ENCODE measurements around the gene NLRP6. TPM values are rescaled to one million over a fixed set of nuclear protein-coding genes. Genes with fewer than 3 reads are reported as not detected.

NLRP6 gene
- polyA plus RNA-seq, 3 donors: 0.10 to 0.51 (median 0.24) TPM

GRCh38 chr11:285021-285893, 7.0 kb downstream of the NLRP6 start:
- Histone ChIP-seq H3K27ac (ENCODE audit: low read depth in 1 of 2, low read length in 2 of 2) (no peak overlapping the region), H3K79me2 (ENCODE audit: insufficient read depth, low read length) (no peaks in the 10 kb centered on the region), H3K4me3 (replicated peaks in 1 of 3; ENCODE audit: low read depth in 2 of 3, low read length in 3 of 3) (no peak overlapping the region), H3K36me3 (replicated peaks in 1 of 2; ENCODE audit: control insufficient read depth in 1 of 2, insufficient read depth in 2 of 2, low read length in 2 of 2) (no peaks in the 10 kb centered on the region), H3K27me3 (ENCODE audit: control insufficient read depth in 2 of 2, insufficient read depth in 2 of 2, low read length in 2 of 2) (peaks cover 24 to 51% of the 10 kb centered on the region in 2 donors), H2AFZ (ENCODE audit: insufficient read depth, low read depth, low read length, poor library complexity, severe bottlenecking) (no peak overlapping the region), H4K20me1 (ENCODE audit: insufficient read depth, low read length) (peaks cover 5% of the 10 kb centered on the region), H3K4me1 (ENCODE audit: control insufficient read depth in 1 of 2, insufficient read depth in 2 of 2, low read length in 2 of 2) (peaks cover 27 to 37% of the 10 kb centered on the region in 2 donors), H3K9me3 (replicated peaks in 1 of 2; ENCODE audit: control insufficient read depth in 1 of 2, insufficient read depth in 1 of 2, low read length in 2 of 2) (peaks cover 0 to 13% of the 10 kb centered on the region in 2 donors), H3K9ac (ENCODE audit: insufficient read depth, low read length, poor library complexity, severe bottlenecking) (no peak overlapping the region), H3K4me2 (replicated peaks; ENCODE audit: extremely low read depth, low read length, poor library complexity, severe bottlenecking) (no peak overlapping the region)
- TF ChIP-seq CTCF (IDR thresholded peaks at IDR 0.05): no peak
- Mint-ChIP-seq H3K9me3 (peaks cover 0 to 27% (median 10%) of the 10 kb centered on the region in 7 donors), H3K36me3 (peaks cover 9 to 19% of the 10 kb centered on the region in 2 donors), H3K4me3 (peak overlapping the region in 1 of 2 donors; percentile 40), H3K4me1 (peaks cover 32% of the 10 kb centered on the region), H3K27me3 (ENCODE audit: low read depth in 3 of 3) (peaks cover 59 to 84% (median 61%) of the 10 kb centered on the region in 3 donors), H3K27ac (no peak overlapping the region)
- intact Hi-C loops (cut with micrococcal nuclease): loop anchor here in 1 of 2 donors (5.0 kb wide), 1 partner anchor 33 kb away; no protein-coding TSS in a partner anchor
- 92% methylated on average over 25 of the region's 29 CpGs for WGBS (ENCODE audit: insufficient coverage)
- no peak for DNase-seq

GRCh38 chr11:285894-286220, 7.7 kb downstream of the NLRP6 start:
- no peak for DNase-seq
- H3K4me1 Mint-ChIP-seq: peaks cover 29% of the 10 kb centered on the region

More at GRCh38 chr11:285894-286220, 7.7 kb downstream of the NLRP6 start:
- Histone ChIP-seq H4K20me1 (ENCODE audit: insufficient read depth, low read length) (peaks cover 5% of the 10 kb centered on the region), H3K4me1 (ENCODE audit: control insufficient read depth in 1 of 2, insufficient read depth in 2 of 2, low read length in 2 of 2) (peaks cover 23 to 31% of the 10 kb centered on the region in 2 donors), H3K36me3 (replicated peaks in 1 of 2; ENCODE audit: control insufficient read depth in 1 of 2, insufficient read depth in 2 of 2, low read length in 2 of 2) (no peaks in the 10 kb centered on the region), H3K27ac (ENCODE audit: low read depth in 1 of 2, low read length in 2 of 2) (no peak overlapping the region), H3K27me3 (ENCODE audit: control insufficient read depth in 2 of 2, insufficient read depth in 2 of 2, low read length in 2 of 2) (peaks cover 20 to 48% of the 10 kb centered on the region in 2 donors), H3K4me3 (replicated peaks in 1 of 3; ENCODE audit: low read depth in 2 of 3, low read length in 3 of 3) (no peak overlapping the region), H3K79me2 (ENCODE audit: insufficient read depth, low read length) (no peaks in the 10 kb centered on the region), H3K4me2 (replicated peaks; ENCODE audit: extremely low read depth, low read length, poor library complexity, severe bottlenecking) (no peak overlapping the region), H2AFZ (ENCODE audit: insufficient read depth, low read depth, low read length, poor library complexity, severe bottlenecking) (no peak overlapping the region), H3K9me3 (replicated peaks in 1 of 2; ENCODE audit: control insufficient read depth in 1 of 2, insufficient read depth in 1 of 2, low read length in 2 of 2) (peaks cover 0 to 13% of the 10 kb centered on the region in 2 donors), H3K9ac (ENCODE audit: insufficient read depth, low read length, poor library complexity, severe bottlenecking) (no peak overlapping the region)
- no peak for TF ChIP-seq CTCF (IDR thresholded peaks at IDR 0.05)
- intact Hi-C loops (cut with micrococcal nuclease): loop anchor here in 1 of 2 donors (5.0 kb wide), 1 partner anchor 34 kb away; no protein-coding TSS in a partner anchor
- peaks cover 0 to 24% (median 10%) of the 10 kb centered on the region in 7 donors for H3K9me3 Mint-ChIP-seq
- peak overlapping the region in 1 of 2 donors; percentile 21 for H3K4me3 Mint-ChIP-seq
- no peak overlapping the region for H3K27ac Mint-ChIP-seq
- WGBS (ENCODE audit: insufficient coverage): 100% methylated on average over 1 of the region's 8 CpGs
- H3K36me3 Mint-ChIP-seq: peaks cover 7 to 19% of the 10 kb centered on the region in 2 donors
- peaks cover 55 to 82% (median 59%) of the 10 kb centered on the region in 3 donors for H3K27me3 Mint-ChIP-seq (ENCODE audit: low read depth in 3 of 3)

Measured in CD14-positive monocyte (primary cell).